HL-60 (cell line): ENCODE results near the gene MICU2.

Experiments
- DNase-seq, 2 experiments: peaks; one replicate each; pipeline ENCODE4 v3.0.0-alpha.2; 2010 to 2020; ENCODE audit warnings: low read depth in 1 of 2, low spot score in 1 of 2
- H3K27ac ChIP-seq: fragments of 250-450 bp; sonication (Bioruptor Pico); replicated peaks from 2 replicates; pipeline ENCODE4 v1.5.1; 2020; ENCODE audit warnings: mild to moderate bottlenecking, moderate library complexity
- H3K27me3 ChIP-seq: fragments of 250-450 bp; sonication (Bioruptor Pico); 2 replicates; pipeline ENCODE4 v1.5.1; 2021; ENCODE audit warnings: mild to moderate bottlenecking, moderate library complexity; ENCODE audit not compliant: insufficient read depth, poor library complexity, severe bottlenecking
- H3K4me3 ChIP-seq: replicated peaks from 2 replicates; pipeline ENCODE4 v1.5.1; 2011; ENCODE audit warnings: mild to moderate bottlenecking, control low read depth, low read length; ENCODE audit not compliant: insufficient read depth
- GABPA ChIP-seq: IDR thresholded peaks from 2 replicates; pipeline ENCODE4 v1.6.1; 2012; ENCODE audit warnings: low read depth
- POLR2AphosphoS5 ChIP-seq: IDR thresholded peaks from 2 replicates; pipeline ENCODE4 v1.6.1; 2012; ENCODE audit warnings: low read depth
- SPI1 ChIP-seq: IDR thresholded peaks from 2 replicates; pipeline ENCODE4 v1.6.1; 2012; ENCODE audit warnings: low read depth, mild to moderate bottlenecking, borderline replicate concordance
- TF ChIP-seq, protein P1 (sequence below): IDR thresholded peaks from 2 replicates; pipeline ENCODE4 v1.6.1; 2012; ENCODE audit warnings: low read depth; ENCODE audit not compliant: insufficient replicate concordance
- TF ChIP-seq, protein P2 (sequence below): IDR thresholded peaks from one replicate; pipeline ENCODE4 v1.5.1; 2011; ENCODE audit warnings: low read length, control low read depth, inconsistent platforms; ENCODE audit not compliant: insufficient read depth

Gene MICU2

DNA sequence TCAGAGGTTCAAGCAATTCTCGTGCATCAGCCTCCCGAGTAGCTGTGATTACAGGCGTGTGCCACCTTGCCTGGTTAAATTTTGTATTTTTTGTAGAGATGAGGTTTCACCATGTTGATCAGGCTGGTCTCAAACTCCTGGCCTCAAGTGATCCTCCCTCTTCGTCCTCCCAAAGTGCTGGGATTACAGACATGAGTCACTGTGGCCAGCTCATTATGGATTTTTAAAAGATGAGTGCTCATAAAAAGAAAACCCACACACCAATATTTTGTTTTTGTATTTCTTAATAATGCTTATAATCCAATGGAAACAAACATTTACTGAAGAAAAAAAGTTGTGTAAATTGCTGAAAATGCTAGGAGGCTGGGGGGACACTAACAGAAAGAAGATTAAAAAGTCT, 5.0 kb upstream of the MICU2 start:
- no peak for DNase-seq
- Histone ChIP-seq H3K27me3 (no peaks in the 10 kb centered on the region), H3K27ac (no peak overlapping the region), H3K4me3 (no peak overlapping the region)
- TF ChIP-seq, protein P1, sequence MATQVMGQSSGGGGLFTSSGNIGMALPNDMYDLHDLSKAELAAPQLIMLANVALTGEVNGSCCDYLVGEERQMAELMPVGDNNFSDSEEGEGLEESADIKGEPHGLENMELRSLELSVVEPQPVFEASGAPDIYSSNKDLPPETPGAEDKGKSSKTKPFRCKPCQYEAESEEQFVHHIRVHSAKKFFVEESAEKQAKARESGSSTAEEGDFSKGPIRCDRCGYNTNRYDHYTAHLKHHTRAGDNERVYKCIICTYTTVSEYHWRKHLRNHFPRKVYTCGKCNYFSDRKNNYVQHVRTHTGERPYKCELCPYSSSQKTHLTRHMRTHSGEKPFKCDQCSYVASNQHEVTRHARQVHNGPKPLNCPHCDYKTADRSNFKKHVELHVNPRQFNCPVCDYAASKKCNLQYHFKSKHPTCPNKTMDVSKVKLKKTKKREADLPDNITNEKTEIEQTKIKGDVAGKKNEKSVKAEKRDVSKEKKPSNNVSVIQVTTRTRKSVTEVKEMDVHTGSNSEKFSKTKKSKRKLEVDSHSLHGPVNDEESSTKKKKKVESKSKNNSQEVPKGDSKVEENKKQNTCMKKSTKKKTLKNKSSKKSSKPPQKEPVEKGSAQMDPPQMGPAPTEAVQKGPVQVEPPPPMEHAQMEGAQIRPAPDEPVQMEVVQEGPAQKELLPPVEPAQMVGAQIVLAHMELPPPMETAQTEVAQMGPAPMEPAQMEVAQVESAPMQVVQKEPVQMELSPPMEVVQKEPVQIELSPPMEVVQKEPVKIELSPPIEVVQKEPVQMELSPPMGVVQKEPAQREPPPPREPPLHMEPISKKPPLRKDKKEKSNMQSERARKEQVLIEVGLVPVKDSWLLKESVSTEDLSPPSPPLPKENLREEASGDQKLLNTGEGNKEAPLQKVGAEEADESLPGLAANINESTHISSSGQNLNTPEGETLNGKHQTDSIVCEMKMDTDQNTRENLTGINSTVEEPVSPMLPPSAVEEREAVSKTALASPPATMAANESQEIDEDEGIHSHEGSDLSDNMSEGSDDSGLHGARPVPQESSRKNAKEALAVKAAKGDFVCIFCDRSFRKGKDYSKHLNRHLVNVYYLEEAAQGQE = no peak
- no peak for TF ChIP-seq POLR2AphosphoS5
- TF ChIP-seq, protein P2, sequence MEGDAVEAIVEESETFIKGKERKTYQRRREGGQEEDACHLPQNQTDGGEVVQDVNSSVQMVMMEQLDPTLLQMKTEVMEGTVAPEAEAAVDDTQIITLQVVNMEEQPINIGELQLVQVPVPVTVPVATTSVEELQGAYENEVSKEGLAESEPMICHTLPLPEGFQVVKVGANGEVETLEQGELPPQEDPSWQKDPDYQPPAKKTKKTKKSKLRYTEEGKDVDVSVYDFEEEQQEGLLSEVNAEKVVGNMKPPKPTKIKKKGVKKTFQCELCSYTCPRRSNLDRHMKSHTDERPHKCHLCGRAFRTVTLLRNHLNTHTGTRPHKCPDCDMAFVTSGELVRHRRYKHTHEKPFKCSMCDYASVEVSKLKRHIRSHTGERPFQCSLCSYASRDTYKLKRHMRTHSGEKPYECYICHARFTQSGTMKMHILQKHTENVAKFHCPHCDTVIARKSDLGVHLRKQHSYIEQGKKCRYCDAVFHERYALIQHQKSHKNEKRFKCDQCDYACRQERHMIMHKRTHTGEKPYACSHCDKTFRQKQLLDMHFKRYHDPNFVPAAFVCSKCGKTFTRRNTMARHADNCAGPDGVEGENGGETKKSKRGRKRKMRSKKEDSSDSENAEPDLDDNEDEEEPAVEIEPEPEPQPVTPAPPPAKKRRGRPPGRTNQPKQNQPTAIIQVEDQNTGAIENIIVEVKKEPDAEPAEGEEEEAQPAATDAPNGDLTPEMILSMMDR = no peak
- no peak for TF ChIP-seq GABPA
- TF ChIP-seq SPI1 = no peak

DNA sequence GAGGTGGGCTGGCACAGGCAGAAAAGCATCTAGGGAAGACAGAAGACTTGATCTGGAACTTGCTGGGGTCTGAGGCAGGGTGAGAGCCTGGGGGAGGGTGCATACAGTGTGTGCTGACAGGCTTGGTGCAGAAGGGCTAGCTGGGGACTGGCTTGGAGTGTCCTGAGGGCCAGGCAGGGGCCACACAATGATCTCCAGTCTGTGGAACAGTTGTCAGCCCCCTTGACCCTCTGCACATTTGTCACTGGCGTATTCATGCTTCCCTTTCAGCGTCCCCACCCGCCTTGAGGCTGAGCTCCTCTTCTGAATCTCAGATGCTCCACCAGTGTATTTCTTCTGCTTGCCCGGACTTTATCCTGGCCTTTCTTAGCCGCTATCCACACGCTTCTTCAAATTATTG, 2.8 kb upstream of the MICU2 start:
- no peaks in the 10 kb centered on the region for H3K27me3 ChIP-seq
- H3K27ac ChIP-seq = no peak overlapping the region
- no peak for DNase-seq
- TF ChIP-seq, protein P2 = no peak
- TF ChIP-seq GABPA (no peak), SPI1 (no peak), POLR2AphosphoS5 (no peak)
- TF ChIP-seq, protein P1 = no peak
- H3K4me3 ChIP-seq = no peak overlapping the region

DNA sequence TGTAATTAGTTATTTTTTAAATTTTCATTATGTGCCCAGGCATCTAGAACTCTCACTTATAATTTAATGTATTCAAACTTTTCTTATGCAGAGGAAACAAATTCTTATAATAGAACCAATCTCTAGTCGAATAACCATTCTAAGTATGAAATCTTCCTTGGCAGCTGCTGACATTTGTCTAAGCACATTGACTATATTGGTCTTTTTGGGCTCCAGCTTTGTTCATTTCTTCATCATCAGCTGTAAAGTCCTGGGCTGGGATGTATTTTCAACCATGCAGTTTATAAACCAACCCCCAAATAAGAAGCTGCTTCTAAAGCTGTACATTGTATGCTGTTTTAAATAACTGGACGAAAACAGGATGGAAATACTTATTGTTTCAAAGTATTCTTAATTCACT, 2.3 kb upstream of the MICU2 start:
- no peak overlapping the region for H3K4me3 ChIP-seq
- TF ChIP-seq POLR2AphosphoS5 (no peak), SPI1 (no peak), GABPA (no peak)
- TF ChIP-seq, protein P2 = no peak
- TF ChIP-seq, protein P1 = no peak
- H3K27ac ChIP-seq = no peak overlapping the region
- no peaks in the 10 kb centered on the region for H3K27me3 ChIP-seq
- DNase-seq = no peak
